NCI-H526 (cell line): ENCODE measurements around the gene CCNI2.

Experiments
- DNase-seq, 2 experiments: peaks; one replicate each; lab custom pipeline; 2025; lab: John Stamatoyannopoulos, UW

Gene CCNI2

GRCh38 chr5:132746954-132747615 lies at the start of gene CCNI2:
CCNI2 (plus strand) TSS chr5:132747426; CDS start chr5:132747496, 70 bp downstream.
- peak in 1 of 2 experiments; percentile 68 for DNase-seq

- DNase-seq = no peak
Observed at GRCh38 chr5:132704875-132705274, 42.4 kb upstream of the CCNI2 start.

GRCh38 chr5:132708645-132709044 lies 38.6 kb upstream of the CCNI2 start:
- no peak for DNase-seq

- no peak for DNase-seq
Observed at GRCh38 chr5:132714456-132715307, 32.5 kb upstream of the CCNI2 start.

- DNase-seq = no peak
Observed at GRCh38 chr5:132718544-132719312, 28.5 kb upstream of the CCNI2 start.

DNA sequence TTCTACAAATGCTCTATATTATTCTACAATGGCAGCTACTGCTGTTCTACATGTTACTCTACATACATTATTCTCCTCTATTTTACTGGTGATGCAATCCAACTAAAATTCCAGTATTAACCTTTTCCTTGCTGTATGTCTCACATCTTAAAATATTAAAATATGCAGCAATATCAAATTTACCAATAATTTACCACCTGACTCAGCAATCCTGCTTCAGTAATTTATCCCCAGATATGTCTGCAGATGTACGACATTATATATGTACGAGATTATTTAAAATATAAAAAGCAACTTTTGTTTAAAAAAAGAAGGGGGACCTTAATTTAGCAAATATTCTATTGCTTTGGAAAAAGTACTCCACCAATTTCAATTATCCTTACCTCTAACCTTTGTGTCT lies 21.5 kb upstream of the CCNI2 start:
- DNase-seq = no peak

DNA sequence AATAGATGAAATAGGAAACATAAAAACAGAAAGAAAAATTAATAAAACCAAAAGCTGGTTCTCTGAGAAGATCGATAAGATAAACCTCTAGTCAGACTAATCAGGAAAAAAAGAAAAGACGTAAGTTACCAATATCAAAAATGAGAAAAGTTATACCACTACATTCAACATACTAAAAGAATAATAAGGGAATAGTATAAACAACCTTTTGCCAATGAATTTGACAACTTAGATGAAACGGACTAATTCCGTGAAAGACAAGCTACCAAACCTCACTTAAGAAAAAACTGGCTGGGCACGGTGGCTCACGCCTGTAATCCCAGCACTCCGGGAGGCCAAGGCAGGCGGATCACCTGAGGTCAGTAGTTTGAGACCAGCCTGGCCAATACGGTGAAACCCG lies 17.3 kb upstream of the CCNI2 start:
- no peak for DNase-seq

- no peak for DNase-seq
Observed at GRCh38 chr5:132733499-132734148, 13.6 kb upstream of the CCNI2 start.

DNA sequence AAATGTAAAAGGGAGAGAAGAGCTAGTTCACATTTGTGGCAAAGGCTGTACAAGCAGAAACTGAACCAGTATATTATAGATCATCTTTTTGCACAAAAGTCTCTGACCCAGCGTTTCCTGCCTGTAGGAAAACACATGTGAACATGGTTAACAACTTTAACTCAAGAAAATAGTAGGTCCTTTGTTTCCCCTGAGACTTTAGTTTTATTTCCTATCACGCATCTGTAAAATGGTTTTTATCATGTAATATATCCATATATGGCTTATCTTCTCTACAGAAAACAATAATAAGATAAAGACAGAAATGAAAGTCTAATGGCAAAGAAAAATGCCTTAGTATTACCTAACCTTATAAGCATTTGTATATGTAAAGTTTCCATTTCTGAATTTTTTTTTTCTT lies 12.5 kb upstream of the CCNI2 start:
- no peak for DNase-seq

DNA sequence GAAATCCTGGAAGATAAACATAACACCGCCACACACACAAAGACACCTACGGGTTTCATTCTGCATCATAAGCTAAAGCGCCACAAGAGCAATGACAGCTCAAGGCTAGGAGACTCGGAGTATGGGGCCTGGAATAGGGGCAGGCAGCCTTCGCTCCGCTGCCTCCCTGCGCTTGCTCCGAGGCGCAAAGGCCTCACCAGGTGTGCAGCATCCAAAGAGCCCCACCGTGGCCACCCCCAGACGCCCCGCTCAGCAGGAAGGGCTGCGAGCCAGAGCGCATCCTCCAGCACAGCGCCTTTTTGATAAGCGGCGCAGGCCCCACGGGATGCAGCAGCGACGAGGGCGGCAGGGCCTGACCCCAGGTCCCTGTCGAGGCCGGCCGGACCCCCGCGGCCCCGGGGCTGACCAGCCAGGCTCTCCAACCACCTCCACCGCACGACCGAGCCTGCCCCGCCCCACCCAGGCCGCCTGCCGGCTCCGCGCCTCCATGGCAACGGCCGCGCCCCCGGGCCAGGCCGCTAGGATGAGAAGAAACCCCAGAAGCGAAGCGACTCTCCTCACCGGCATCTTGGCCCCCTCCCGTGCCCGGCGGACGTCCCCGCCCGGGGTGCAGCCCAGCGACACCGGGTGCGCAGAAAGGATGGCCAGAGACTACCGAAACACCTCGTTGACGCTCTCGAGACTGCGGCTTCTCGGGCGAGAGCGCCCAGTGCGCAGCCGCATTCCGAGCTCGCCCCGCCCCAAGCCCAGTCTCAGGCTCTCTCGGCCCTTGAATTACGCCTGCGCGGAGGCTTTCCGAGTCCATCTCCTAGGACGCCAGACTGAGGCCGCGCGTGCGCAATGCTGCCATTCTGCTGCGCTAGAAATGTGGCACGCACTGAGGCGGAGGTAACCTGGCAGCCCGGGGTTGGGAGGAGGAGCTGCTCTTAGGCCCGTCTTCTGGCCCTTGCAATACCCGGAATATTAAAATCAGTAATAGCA lies 10.1 kb upstream of the CCNI2 start, which contains the start of gene KIF3A:
Gene KIF3A, minus strand, starts transcription at position 694 of the 981 bp plus-strand sequence. Its CDS starts 127 bp downstream, at position 567.
- peak; percentile 84 to 95 for DNase-seq

DNA sequence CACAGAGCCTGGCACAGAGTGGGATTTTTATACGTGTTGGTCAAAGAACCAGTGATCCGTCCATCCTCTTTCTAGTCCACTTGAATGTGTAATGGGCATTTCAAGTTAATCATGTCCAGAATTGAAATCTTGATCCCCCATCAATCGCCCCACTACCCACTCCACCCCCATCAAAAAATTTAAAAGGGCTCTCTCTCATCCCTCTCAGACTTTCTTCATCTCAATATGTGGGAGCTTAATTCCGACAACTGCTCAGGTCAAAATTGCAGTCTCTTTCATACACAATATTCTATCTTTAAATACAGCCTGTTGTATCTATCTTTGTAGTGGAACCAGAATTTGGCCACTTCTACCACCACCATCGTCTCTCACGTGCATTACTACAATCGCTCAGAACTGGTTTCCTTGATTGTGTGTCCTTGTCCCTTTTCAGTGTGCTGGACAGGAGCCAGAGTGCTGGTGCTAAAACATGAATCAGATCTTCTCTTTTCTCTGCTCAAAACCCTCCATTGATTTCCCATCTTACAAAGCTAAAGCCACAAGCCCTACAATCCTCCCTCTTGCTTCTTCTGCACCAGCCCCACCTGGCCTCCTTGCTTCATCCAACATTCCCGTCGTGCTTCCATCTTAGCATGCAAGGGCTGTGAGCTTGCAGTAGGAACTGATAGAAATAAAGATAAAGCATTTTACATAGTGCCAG lies 9.1 kb upstream of the CCNI2 start:
- no peak for DNase-seq

- no peak for DNase-seq
Observed at GRCh38 chr5:132739232-132739631, 8.0 kb upstream of the CCNI2 start.

- DNase-seq = no peak
Observed at GRCh38 chr5:132742158-132742557, 5.1 kb upstream of the CCNI2 start.

DNA sequence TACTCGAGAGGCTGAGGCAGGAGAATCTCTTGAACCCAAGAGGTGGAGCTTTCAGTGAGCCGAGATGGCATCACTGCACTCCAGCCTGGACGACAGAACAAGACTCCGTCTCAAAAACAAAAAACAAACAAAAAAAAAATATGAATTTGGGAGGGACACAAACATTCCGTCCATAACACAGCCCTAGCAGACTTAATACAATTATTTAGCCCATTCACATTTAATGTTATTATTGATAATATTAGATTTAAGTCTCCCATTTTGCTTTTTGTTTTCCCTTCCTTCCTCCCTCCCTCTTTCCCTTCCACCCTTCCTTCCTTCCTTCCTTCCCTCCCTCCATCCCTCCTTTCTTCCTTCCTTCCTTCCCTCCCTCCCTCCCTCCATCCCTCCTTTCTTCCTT lies 4.6 kb upstream of the CCNI2 start:
- DNase-seq = no peak

- no peak for DNase-seq
Observed at GRCh38 chr5:132744659-132745058, 2.6 kb upstream of the CCNI2 start.

DNA sequence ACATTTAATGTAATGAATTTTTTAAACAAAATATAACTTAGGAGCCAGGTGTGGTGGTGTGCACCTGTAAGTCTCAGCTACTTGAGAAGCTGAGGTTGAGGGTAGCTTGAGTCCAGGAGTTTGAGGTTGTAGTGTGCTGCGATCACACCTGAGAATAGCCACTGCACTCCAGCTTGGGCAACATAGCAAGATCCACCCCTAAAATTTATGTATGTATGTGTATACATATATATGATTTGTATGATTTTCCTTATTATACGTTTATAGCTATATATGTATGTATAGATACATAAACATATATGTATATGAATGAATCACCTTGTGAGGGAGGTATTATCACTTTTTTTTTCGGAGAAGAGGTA lies 653 bp upstream of the CCNI2 start:
- no peak for DNase-seq

DNA sequence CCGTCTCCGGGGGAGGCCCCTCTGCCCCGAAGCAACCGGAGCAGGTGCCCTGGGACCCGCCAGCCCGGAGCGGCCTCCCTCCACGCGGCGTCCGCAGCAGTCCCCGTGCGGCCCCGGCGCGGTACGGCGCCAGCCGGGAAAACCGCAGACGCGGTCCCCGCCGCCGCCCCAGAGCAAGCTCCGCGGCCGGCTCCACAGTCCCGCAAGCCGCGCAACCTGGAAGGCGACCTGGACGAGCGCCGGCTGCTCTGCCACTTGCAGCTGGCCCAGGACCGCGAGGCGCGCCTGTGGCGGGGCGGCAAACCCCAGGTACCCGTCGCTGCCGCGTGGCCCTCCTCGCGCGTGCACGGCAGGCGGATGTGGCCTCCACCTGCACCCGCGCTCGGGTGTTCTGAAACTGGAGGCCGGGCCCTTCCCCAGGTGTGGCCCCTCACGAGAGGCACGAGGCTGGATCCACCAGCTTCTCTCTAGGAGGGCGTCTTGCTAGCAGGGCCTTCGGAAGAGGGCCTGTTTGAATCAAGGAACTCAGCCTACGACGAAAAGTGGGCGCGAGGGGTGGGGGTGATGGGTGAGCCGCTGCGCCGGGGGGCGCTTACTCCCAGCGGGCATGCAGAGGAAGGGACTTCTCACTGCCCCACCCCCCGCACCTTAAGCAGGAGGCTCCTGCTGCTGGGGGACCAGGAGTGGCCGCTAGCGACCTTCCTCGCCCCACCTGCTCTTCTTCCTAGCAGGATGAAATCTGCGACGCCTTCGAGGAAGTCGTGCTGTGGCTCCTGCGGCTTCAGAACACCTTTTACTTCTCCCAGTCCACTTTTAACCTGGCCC lies 602 bp downstream of the CCNI2 start:
- no peak for DNase-seq

GRCh38 chr5:132748522-132749000 lies 1.3 kb downstream of the CCNI2 start:
- DNase-seq = no peak

GRCh38 chr5:132749506-132749905 lies 2.3 kb downstream of the CCNI2 start:
- no peak for DNase-seq
